Germinal center (tissue), 1 donor: ENCODE measurements around the gene DLG1.

Source experiments
- DNase-seq: peaks from one replicate; pipeline ENCODE4 v3.0.0; 2012; ENCODE audit warnings: mixed read lengths, low spot score

The DLG1 gene

GRCh38 chr3:197171481-197172067 is 126.8 kb downstream of the DLG1 start:
- no peak for DNase-seq

DNA sequence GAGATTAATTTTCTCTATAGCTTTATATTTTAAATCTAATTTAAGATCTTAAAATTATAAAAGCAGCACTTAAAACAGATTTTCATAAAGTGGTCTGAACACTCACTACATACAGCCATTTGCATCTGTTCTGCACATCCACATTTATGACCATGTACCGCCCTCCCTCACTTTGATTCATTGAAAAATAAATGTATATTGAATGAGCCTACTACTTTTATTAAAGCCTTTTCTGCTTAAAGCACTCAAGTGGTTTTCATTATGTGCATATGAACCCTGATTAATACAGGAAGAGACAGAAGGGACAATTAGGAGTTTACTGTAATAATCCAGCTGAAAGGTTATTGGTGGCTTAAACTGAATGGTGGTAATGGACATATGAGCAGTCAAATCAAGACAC is 129.4 kb downstream of the DLG1 start:
- no peak for DNase-seq

- no peak for DNase-seq
These were observed 129.8 kb downstream of the DLG1 start for GRCh38 chr3:197168606-197169005.

GRCh38 chr3:197168063-197168462 is 130.3 kb downstream of the DLG1 start:
- DNase-seq = no peak

GRCh38 chr3:197167549-197167948 is 130.9 kb downstream of the DLG1 start:
- DNase-seq = no peak

- no peak for DNase-seq
These were observed 132.5 kb downstream of the DLG1 start for GRCh38 chr3:197165890-197166289.

DNA sequence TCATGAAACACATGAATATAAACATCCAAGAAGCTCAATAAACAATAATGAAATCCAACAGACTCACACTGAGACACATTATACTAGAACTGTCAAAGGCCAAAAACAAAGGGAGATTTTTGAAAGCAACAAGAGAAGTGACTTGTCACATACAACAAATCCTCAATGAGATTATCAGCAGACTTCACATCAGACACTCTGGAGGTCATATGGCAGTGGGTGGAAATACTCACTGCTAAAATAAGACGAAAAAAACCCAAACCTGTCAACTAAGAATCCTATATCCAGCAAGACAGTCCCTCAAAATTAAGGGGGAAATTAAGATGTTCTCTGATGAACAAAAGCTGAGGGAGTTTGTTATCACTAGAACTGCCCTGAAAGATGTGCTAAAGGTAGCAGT is 143.4 kb downstream of the DLG1 start:
- DNase-seq = no peak

DNA sequence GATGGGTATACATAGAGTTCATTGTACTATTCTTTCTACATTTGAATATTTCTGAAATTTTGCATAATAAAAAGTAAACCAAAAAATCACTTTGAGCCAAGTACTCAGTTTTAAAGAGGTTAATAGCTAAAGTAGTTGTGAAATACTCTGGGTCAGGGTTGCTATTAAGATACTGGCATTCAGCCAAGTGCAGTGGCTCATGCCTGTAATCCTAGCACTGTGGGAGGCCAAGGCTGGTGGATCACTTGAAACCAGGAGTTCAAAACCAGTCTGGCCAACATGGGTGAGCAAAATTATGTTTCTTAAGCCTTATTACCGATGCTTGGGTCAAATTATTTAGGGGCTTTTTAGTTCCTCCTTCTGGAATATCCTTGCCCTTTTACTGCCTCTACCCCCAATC is 146.8 kb downstream of the DLG1 start:
- DNase-seq = no peak

GRCh38 chr3:197149528-197149927 is 148.9 kb downstream of the DLG1 start:
- no peak for DNase-seq

- no peak for DNase-seq
These were observed 154.2 kb downstream of the DLG1 start for GRCh38 chr3:197144188-197144587.

GRCh38 chr3:197139586-197139985 is 158.8 kb downstream of the DLG1 start:
- no peak for DNase-seq

DNA sequence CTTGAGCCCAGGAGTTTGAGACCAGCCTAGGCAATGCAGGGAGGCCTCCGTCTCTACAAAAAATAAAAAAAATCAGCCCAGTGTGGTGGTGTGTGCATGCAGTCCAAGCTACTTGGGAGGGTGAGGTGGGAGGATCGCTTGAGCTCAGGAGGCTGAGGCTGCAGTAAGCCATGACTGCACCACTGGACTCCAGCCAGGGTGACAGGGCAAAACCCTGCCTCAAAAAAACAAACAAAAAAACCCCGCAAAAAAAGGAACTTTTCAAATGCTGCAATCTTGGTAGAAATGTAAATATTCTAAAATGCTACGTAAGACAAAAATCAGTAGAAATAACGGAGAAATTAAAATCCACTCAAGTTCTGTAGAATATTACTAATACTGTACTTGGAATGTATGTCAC is 160.7 kb downstream of the DLG1 start:
- no peak for DNase-seq

DNA sequence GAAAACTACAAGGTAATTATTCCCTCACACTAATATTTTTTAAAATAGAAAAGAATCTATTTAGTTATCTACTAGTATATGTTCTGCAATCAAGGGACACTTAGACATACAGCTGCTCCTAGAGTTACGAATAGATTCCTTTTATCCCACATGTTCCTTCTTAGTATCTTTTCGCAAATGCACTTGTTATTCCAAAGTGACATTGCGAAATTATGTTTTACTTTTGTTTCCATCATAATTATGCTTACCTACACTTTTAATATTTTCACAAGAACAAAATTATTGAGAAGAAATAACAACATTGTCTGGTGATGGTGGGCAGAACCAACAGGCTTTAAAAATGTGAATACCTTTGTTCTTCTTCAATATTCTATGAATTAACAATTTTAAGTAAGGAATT is 161.7 kb downstream of the DLG1 start:
- no peak for DNase-seq

DNA sequence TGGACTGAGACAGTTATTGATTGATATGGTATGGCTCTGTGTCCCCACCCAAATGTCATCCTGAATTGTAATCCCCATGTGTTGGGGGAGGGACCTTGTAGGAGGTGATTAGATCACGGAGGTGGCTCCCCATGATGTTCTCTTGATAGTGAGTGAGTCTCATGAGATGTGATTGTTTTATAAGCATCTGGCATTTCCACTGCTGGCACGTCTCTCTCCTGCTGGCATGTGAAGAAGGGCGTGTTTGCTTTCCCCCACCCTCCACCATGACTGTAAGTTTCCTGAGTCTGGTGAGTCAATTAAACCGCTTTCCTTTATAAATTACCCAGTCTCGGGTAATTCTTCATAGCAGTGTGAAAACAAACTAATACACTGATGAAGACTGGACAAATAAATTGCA is 163.2 kb downstream of the DLG1 start:
- no peak for DNase-seq

GRCh38 chr3:197132916-197133530 is 165.4 kb downstream of the DLG1 start:
- DNase-seq = no peak

GRCh38 chr3:197125636-197126035 is 172.8 kb downstream of the DLG1 start:
- no peak for DNase-seq

- DNase-seq = no peak
These were observed 173.7 kb downstream of the DLG1 start for GRCh38 chr3:197124713-197125112.

DNA sequence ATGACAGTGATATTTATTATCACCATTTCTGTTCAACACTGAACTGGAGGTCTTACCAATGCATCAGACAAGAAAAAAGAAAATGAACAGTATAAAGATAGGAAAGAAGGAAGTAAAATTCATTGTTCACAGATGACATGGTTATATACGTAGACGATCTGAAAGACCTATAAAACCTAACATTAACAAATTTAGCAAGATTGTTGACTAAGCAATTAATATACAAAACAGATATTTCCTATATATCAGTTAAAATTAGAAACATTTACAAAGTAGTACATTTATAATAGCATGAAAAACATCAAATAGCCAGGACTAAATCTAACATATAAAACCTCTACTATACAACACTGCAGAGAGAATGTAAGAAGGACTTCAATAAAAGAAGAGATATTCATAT is 176.0 kb downstream of the DLG1 start:
- no peak for DNase-seq

DNA sequence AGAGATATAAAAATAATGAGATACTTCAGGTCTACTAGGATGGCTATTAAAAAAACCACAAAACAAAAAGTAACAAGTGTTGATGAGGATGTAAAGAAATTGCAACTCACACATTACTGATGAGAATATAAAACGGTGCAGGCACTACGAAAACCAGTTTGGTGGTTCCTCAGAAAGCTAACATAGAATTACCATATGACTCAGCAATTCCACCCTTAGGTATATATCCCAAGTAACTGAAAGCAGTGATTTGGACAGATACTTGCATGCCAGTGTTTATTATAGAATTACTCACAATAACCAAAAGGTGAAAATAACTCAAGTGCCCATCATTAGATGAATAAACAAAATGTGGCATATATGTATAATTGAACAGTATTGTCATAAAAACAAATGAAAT is 181.3 kb downstream of the DLG1 start:
- no peak for DNase-seq

- DNase-seq = no peak
These were observed 184.4 kb downstream of the DLG1 start for GRCh38 chr3:197114007-197114406.

DNA sequence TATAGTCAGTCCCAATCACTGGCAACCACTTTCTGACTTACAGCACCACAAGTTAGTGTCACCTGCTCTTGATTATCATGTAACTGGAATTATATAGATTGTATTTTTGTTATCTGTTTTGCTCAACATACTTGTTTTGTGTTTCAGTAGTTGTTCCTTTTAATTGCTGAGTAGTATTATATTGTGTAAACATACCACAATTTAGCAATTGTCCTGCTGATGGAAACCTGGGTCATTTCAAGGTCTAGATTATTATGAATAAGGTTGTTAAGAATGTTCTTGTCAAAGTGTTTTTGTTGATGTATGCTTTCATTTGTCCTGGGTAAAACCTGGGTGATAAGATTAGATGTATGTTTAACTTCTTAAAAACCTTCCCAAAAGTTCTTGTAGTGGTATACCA is 186.7 kb downstream of the DLG1 start:
- no peak for DNase-seq

- DNase-seq = no peak
These were observed 192.6 kb downstream of the DLG1 start for GRCh38 chr3:197105786-197106185.

GRCh38 chr3:197104738-197105137 is 193.7 kb downstream of the DLG1 start:
- no peak for DNase-seq

GRCh38 chr3:197103766-197104165 is 194.6 kb downstream of the DLG1 start:
- no peak for DNase-seq
